H1 (cell line): Measurements from ENCODE around the gene RDH16. TPM values are rescaled to one million over a fixed set of nuclear protein-coding genes. Genes with fewer than 3 reads are reported as not detected.
"Not testable (repeated sequence)": the region's sequence is repeated elsewhere in the genome, so short reads cannot be mapped to it uniquely, and the experiment has no call there.

Experiments used
- CTCF ChIA-PET: fragments of 300-600 bp; sonication (Branson Sonifier 250); formaldehyde crosslinking; loops from one replicate; lab custom pipeline; 2021; ENCODE audit not compliant: partially characterized antibody; lab: Charles Lee
- POLR2A ChIA-PET: fragments of 300-600 bp; sonication (Branson Sonifier 250); formaldehyde crosslinking; loops from one replicate; lab custom pipeline; 2021; ENCODE audit warnings: inconsistent platforms; ENCODE audit not compliant: partially characterized antibody; lab: Charles Lee
- DNase-seq, 2 experiments: peaks; one replicate each; pipeline versions ENCODE4 v3.0.0 to v3.0.0-alpha.2; 2010 to 2022; ENCODE audit warnings: low spot score in 2 of 2, low read depth in 1 of 2, mixed read lengths in 1 of 2
- FAIRE-seq: peaks from 2 replicates; lab custom pipeline; 2011; peaks lifted over from hg19 to GRCh38; lab: Jason Lieb, UNC
- H2AFZ ChIP-seq: 2 replicates; pipeline ENCODE4 v1.8.1; 2012; ENCODE audit warnings: low read length, inconsistent platforms
- H2AK5ac ChIP-seq: 2 replicates; pipeline ENCODE4 v1.6.1; 2013; ENCODE audit warnings: low read depth, low read length
- H2BK120ac ChIP-seq: replicated peaks from 2 replicates; pipeline ENCODE3; 2013; ENCODE audit warnings: low read depth, low read length, inconsistent platforms
- H2BK12ac ChIP-seq: 2 replicates; pipeline ENCODE4 v1.6.1; 2013; ENCODE audit warnings: low read depth, low read length
- H2BK15ac ChIP-seq: 2 replicates; pipeline ENCODE4 v1.6.1; 2013; ENCODE audit warnings: low read length
- H2BK20ac ChIP-seq: 2 replicates; pipeline ENCODE4 v1.6.1; 2013; ENCODE audit warnings: low read length
- H2BK5ac ChIP-seq: 2 replicates; pipeline ENCODE4 v1.6.1; 2013; ENCODE audit warnings: low read depth, low read length
- H3K14ac ChIP-seq: 2 replicates; pipeline ENCODE4 v1.6.1; 2013; ENCODE audit warnings: inconsistent platforms; ENCODE audit not compliant: insufficient read length
- H3K18ac ChIP-seq: 2 replicates; pipeline ENCODE4 v1.6.1; 2013; ENCODE audit warnings: low read length; ENCODE audit errors: extremely low read depth
- H3K23ac ChIP-seq: 2 replicates; pipeline ENCODE4 v1.6.1; 2013; ENCODE audit warnings: inconsistent platforms; ENCODE audit not compliant: insufficient read length
- H3K23me2 ChIP-seq: 2 replicates; pipeline ENCODE4 v1.6.1; 2013; ENCODE audit warnings: low read depth, low read length
- H3K27ac ChIP-seq: 2 replicates; pipeline ENCODE4 v1.6.1; 2011; ENCODE audit warnings: low read depth, low read length, inconsistent platforms
- H3K27me3 ChIP-seq, 4 experiments: replicated peaks in 1 of 4; 1 replicate in 1 of 4; 2 replicates in 3 of 4; pipeline versions ENCODE4 v1.6.1 to v1.8.1; 2011 to 2013; ENCODE audit warnings: low read length in 3 of 4, mild to moderate bottlenecking in 3 of 4, inconsistent platforms in 2 of 4, mixed read lengths in 2 of 4, moderate library complexity in 1 of 4; ENCODE audit not compliant: control insufficient read depth in 3 of 4, insufficient read depth in 3 of 4; ENCODE audit errors: extremely low read depth in 1 of 4
- H3K36me3 ChIP-seq, 4 experiments: 2 replicates each; pipeline versions ENCODE4 v1.6.1 to v1.8.1; 2011 to 2013; ENCODE audit warnings: mild to moderate bottlenecking in 4 of 4, low read length in 3 of 4, moderate library complexity in 2 of 4, control low read depth in 1 of 4, inconsistent platforms in 1 of 4; ENCODE audit not compliant: insufficient read depth in 4 of 4, control insufficient read depth in 2 of 4
- H3K4ac ChIP-seq: replicated peaks from 2 replicates; pipeline ENCODE3; 2013; ENCODE audit warnings: low read length, low read depth, mixed read lengths, inconsistent platforms; ENCODE audit not compliant: insufficient read length
- H3K4me1 ChIP-seq, 4 experiments: replicated peaks in 1 of 4; 1 replicate in 1 of 4; 2 replicates in 3 of 4; pipeline versions ENCODE4 v1.6.1 to v1.8.1; 2011 to 2013; ENCODE audit warnings: low read length in 3 of 4, inconsistent platforms in 2 of 4, mixed read lengths in 1 of 4; ENCODE audit not compliant: insufficient read depth in 4 of 4, control insufficient read depth in 3 of 4
- H3K4me2 ChIP-seq, 2 experiments: 2 replicates each; pipeline versions ENCODE4 v1.6.1 to v1.8.1; 2011 to 2013; ENCODE audit warnings: low read depth in 2 of 2, low read length in 2 of 2, control low read depth in 1 of 2, inconsistent platforms in 1 of 2, mild to moderate bottlenecking in 1 of 2; ENCODE audit not compliant: insufficient read depth in 1 of 2
- H3K4me3 ChIP-seq, 4 experiments: fragments of 200-600, 300-600 bp in 1 of 4; sonication (generic), shearing (Covaris generic), sonication (Bioruptor Twin) in 1 of 4; 2 replicates each; pipeline versions ENCODE4 v1.5.1 to v1.8.1; 2011 to 2016; ENCODE audit warnings: low read length in 4 of 4, low read depth in 3 of 4, control low read depth in 2 of 4, inconsistent platforms in 2 of 4, mild to moderate bottlenecking in 2 of 4, mixed read lengths in 1 of 4, moderate library complexity in 1 of 4; ENCODE audit not compliant: insufficient read depth in 2 of 4; ENCODE audit errors: extremely low read depth in 1 of 4
- H3K56ac ChIP-seq: replicated peaks from 2 replicates; pipeline ENCODE3; 2013; ENCODE audit warnings: low read depth, mild to moderate bottlenecking, mixed read lengths, low read length, inconsistent platforms; ENCODE audit not compliant: insufficient read length
- H3K79me1 ChIP-seq: 2 replicates; pipeline ENCODE4 v1.6.1; 2013; ENCODE audit warnings: low read depth, low read length, control low read depth
- H3K79me2 ChIP-seq, 2 experiments: 2 replicates each; pipeline versions ENCODE4 v1.6.1 to v1.8.1; 2012 to 2013; ENCODE audit warnings: low read length in 2 of 2, mild to moderate bottlenecking in 2 of 2, inconsistent platforms in 1 of 2; ENCODE audit not compliant: insufficient read depth in 2 of 2, control insufficient read depth in 1 of 2
- H3K9ac ChIP-seq, 4 experiments: replicated peaks in 1 of 4; 1 replicate in 1 of 4; 2 replicates in 3 of 4; pipeline versions ENCODE4 v1.6.1 to v1.8.1; 2011 to 2013; ENCODE audit warnings: low read depth in 3 of 4, low read length in 3 of 4, control low read depth in 2 of 4, mild to moderate bottlenecking in 2 of 4, moderate library complexity in 2 of 4, inconsistent platforms in 1 of 4; ENCODE audit errors: extremely low read depth in 1 of 4
- H3K9me3 ChIP-seq, 2 experiments: 2 replicates each; pipeline versions ENCODE4 v1.6.1 to v1.8.1; 2012 to 2013; ENCODE audit warnings: mild to moderate bottlenecking in 2 of 2, moderate library complexity in 2 of 2, control low read depth in 1 of 2, inconsistent platforms in 1 of 2, low read depth in 1 of 2, low read length in 1 of 2, mixed read lengths in 1 of 2; ENCODE audit not compliant: insufficient read depth in 2 of 2
- H4K20me1 ChIP-seq, 2 experiments: replicated peaks in 1 of 2; 2 replicates each; pipeline versions ENCODE3 to v1.8.1; 2011 to 2013; ENCODE audit warnings: inconsistent platforms in 2 of 2, low read length in 2 of 2, mild to moderate bottlenecking in 1 of 2; ENCODE audit not compliant: insufficient read depth in 2 of 2, control insufficient read depth in 1 of 2
- H4K5ac ChIP-seq: 2 replicates; pipeline ENCODE4 v1.6.1; 2013; ENCODE audit warnings: low read length, low read depth, mixed read lengths, inconsistent platforms; ENCODE audit not compliant: insufficient read length
- H4K8ac ChIP-seq: 2 replicates; pipeline ENCODE4 v1.8.0; 2013; ENCODE audit warnings: mild to moderate bottlenecking, moderate library complexity, low read length, inconsistent platforms; ENCODE audit not compliant: insufficient read depth; ENCODE audit errors: extremely low read depth
- H4K91ac ChIP-seq: replicated peaks from 2 replicates; pipeline ENCODE3; 2013; ENCODE audit warnings: low read length, mixed read lengths, inconsistent platforms; ENCODE audit not compliant: insufficient read length
- WGBS, 2 experiments: shearing (Covaris generic) in 1 of 2; methylation state at CpG; one replicate each; pipeline versions ENCODE4 v1.1.6 to v1.1.7; 2013 to 2015; ENCODE audit warnings: low lambda C conversion rate in 2 of 2, mixed read lengths in 2 of 2, inconsistent platforms in 1 of 2, low coverage in 1 of 2, missing lambda C conversion rate in 1 of 2; ENCODE audit not compliant: insufficient replicate concordance in 2 of 2, insufficient coverage in 1 of 2, insufficient read length in 1 of 2; ENCODE audit errors: extremely low coverage in 1 of 2, missing lambda C conversion rate in 1 of 2; 5-methylcytosine and 5-hydroxymethylcytosine counted together
- polyA plus RNA-seq, 7 experiments: library from polyadenylated mRNA; depleted of rRNA in 3 of 7; stranded (reverse) in 5 of 7; unstranded in 2 of 7; fragments of >200 nt in 5 of 7; fragments of 200-250 nt in 2 of 7; gene quantifications; 1 replicate in 5 of 7; 2 replicates in 1 of 7; 4 replicates in 1 of 7; pipeline versions ENCODE4 v1.2.1 to v1.2.3, GENCODE V29; 2011 to 2013; ENCODE audit warnings: missing spikeins in 2 of 7, mixed read lengths in 2 of 7
- total RNA-seq: library from RNA; stranded (reverse); fragmentation: NEBNext Ultra II Directional; extraction: Animal tissue kit (Norgen Biotek cat#: 25700); gene quantifications from 2 replicates; pipeline ENCODE4 v1.2.1, GENCODE V29; 2021

RDH16 gene
- total and polyA plus RNA-seq, 2 of the 8 experiments (the other 6 are each of a cell fraction or from before 2014, with no cell fraction given) = 0.30 to 0.79 TPM

- H3K23me2 ChIP-seq, H2BK15ac ChIP-seq, H3K9ac ChIP-seq, H2BK12ac ChIP-seq, H3K27ac ChIP-seq, H2BK20ac ChIP-seq, H3K4me1 ChIP-seq, DNase-seq, H3K18ac ChIP-seq, H4K91ac ChIP-seq, H3K4me2 ChIP-seq, H2AK5ac ChIP-seq, H3K9me3 ChIP-seq, H4K20me1 ChIP-seq, H2BK5ac ChIP-seq, H3K23ac ChIP-seq, H3K79me2 ChIP-seq, H3K27me3 ChIP-seq, H2AFZ ChIP-seq, H3K4me3 ChIP-seq, H3K4ac ChIP-seq, H4K5ac ChIP-seq, H3K56ac ChIP-seq, POLR2A ChIA-PET, H3K36me3 ChIP-seq, H3K14ac ChIP-seq, H3K79me1 ChIP-seq, H2BK120ac ChIP-seq, H4K8ac ChIP-seq, FAIRE-seq: not testable (repeated sequence)
- WGBS, 2 experiments = no CpG with 5 or more reads among the region's 4 CpGs
- CTCF ChIA-PET = interaction anchor here (0.6 kb wide), 1 partner anchor 8 kb away, joined by 3 read pairs; no protein-coding TSS in a partner anchor
These were observed 16.5 kb downstream of the RDH16 start for GRCh38 chr12:56940942-56941298.
